Fibroblast of mammary gland (primary cell): ENCODE data around the gene MECP2.

Experiments used
- DNase-seq: peaks from one replicate; pipeline ENCODE4 v3.0.0-alpha.2; 2010; ENCODE audit warnings: low read depth
- H3K4me3 ChIP-seq: 2 replicates; pipeline ENCODE4 v1.5.1; 2011; ENCODE audit warnings: low read depth, mild to moderate bottlenecking, low read length, moderate library complexity; ENCODE audit not compliant: control insufficient read depth
- CTCF ChIP-seq: conservative IDR thresholded peaks from 2 replicates; pipeline ENCODE4 v1.5.1; 2011; ENCODE audit warnings: low read depth, low read length, inconsistent platforms; ENCODE audit not compliant: control insufficient read depth, insufficient read depth

MECP2 gene

GRCh38 chrX:154040307-154040756, 57.2 kb downstream of the MECP2 start:
- H3K4me3 ChIP-seq, result no peak overlapping the region
- TF ChIP-seq CTCF, result no peak
- DNase-seq, result peak; percentile 87

- DNase-seq, result no peak
- TF ChIP-seq CTCF, result no peak
- H3K4me3 ChIP-seq, result no peak overlapping the region
Observed at GRCh38 chrX:154039577-154039976, 57.9 kb downstream of the MECP2 start.

- no peak for DNase-seq
- H3K4me3 ChIP-seq, result no peak overlapping the region
- TF ChIP-seq CTCF, result no peak
Observed at GRCh38 chrX:154038656-154039055, 58.9 kb downstream of the MECP2 start.

GRCh38 chrX:154037754-154038153, 59.8 kb downstream of the MECP2 start:
- H3K4me3 ChIP-seq, result no peak overlapping the region
- DNase-seq, result no peak
- TF ChIP-seq CTCF, result no peak

GRCh38 chrX:154036513-154036912, 61.0 kb downstream of the MECP2 start:
- no peak for DNase-seq
- no peak for TF ChIP-seq CTCF
- H3K4me3 ChIP-seq, result no peak overlapping the region

- DNase-seq, result no peak
- no peak for TF ChIP-seq CTCF
- H3K4me3 ChIP-seq, result no peak overlapping the region
Observed at GRCh38 chrX:154033848-154034247, 63.7 kb downstream of the MECP2 start.

GRCh38 chrX:154032653-154033052, 64.9 kb downstream of the MECP2 start:
- H3K4me3 ChIP-seq, result no peak overlapping the region
- no peak for DNase-seq
- no peak for TF ChIP-seq CTCF
